Measurements from ENCODE around the gene CHFR.
A peak's percentile ranks its signal among the peaks of the same experiment; 100 is the strongest.
"Not testable (repeated sequence)": the region's sequence is repeated elsewhere in the genome, so short reads cannot be mapped to it uniquely, and the experiment has no call there.

The CHFR gene

GRCh38 chr12:132791940-132792339 lies 95.5 kb downstream of the CHFR start:
- H3K27me3 Mint-ChIP-seq; DNase-seq (ENCODE audit: low spot score in 2 of 2); H3K4me1 Mint-ChIP-seq; H3K27ac Mint-ChIP-seq (ENCODE audit: low read depth); H3K4me3 Mint-ChIP-seq; ATAC-seq (replicated peaks; ENCODE audit: extremely low read depth, poor library complexity, severe bottlenecking); H3K9me3 Mint-ChIP-seq: not testable (repeated sequence)
- H3K36me3 Mint-ChIP-seq (ENCODE audit: insufficient read depth) = peaks cover 38% of the 10 kb centered on the region

- peaks cover 23% of the 10 kb centered on the region for H3K36me3 Mint-ChIP-seq (ENCODE audit: insufficient read depth)
- DNase-seq (ENCODE audit: low spot score in 2 of 2) = no peak
These were observed 98.3 kb downstream of the CHFR start for GRCh38 chr12:132789099-132789471.

GRCh38 chr12:132788375-132789098 lies 98.9 kb downstream of the CHFR start:
- no peak overlapping the region for H3K4me3 Mint-ChIP-seq
- no peaks in the 10 kb centered on the region for H3K9me3 Mint-ChIP-seq
- peaks cover 8% of the 10 kb centered on the region for H3K4me1 Mint-ChIP-seq
- peaks cover 28% of the 10 kb centered on the region for H3K36me3 Mint-ChIP-seq (ENCODE audit: insufficient read depth)
- H3K27me3 Mint-ChIP-seq = no peaks in the 10 kb centered on the region
- DNase-seq (ENCODE audit: low spot score in 2 of 2) = no peak
- H3K27ac Mint-ChIP-seq (ENCODE audit: low read depth) = peak overlapping the region; percentile 81
- ATAC-seq (replicated peaks; ENCODE audit: extremely low read depth, poor library complexity, severe bottlenecking) = no peak

More at GRCh38 chr12:132789099-132789471, 98.3 kb downstream of the CHFR start:
- peak overlapping the region; percentile 81 for H3K27ac Mint-ChIP-seq (ENCODE audit: low read depth)
- H3K4me1 Mint-ChIP-seq = peaks cover 8% of the 10 kb centered on the region
- no peak for ATAC-seq (replicated peaks; ENCODE audit: extremely low read depth, poor library complexity, severe bottlenecking)
- H3K27me3 Mint-ChIP-seq = no peaks in the 10 kb centered on the region
- no peaks in the 10 kb centered on the region for H3K9me3 Mint-ChIP-seq
- no peak overlapping the region for H3K4me3 Mint-ChIP-seq

- no peaks in the 10 kb centered on the region for H3K9me3 Mint-ChIP-seq
- DNase-seq (ENCODE audit: low spot score in 2 of 2) = no peak
- no peak overlapping the region for H3K4me3 Mint-ChIP-seq
- H3K27ac Mint-ChIP-seq (ENCODE audit: low read depth) = peak overlapping the region; percentile 81
- no peak for ATAC-seq (replicated peaks; ENCODE audit: extremely low read depth, poor library complexity, severe bottlenecking)
- H3K4me1 Mint-ChIP-seq = peaks cover 8% of the 10 kb centered on the region
- H3K36me3 Mint-ChIP-seq (ENCODE audit: insufficient read depth) = peaks cover 30% of the 10 kb centered on the region
- H3K27me3 Mint-ChIP-seq = no peaks in the 10 kb centered on the region
These were observed 99.5 kb downstream of the CHFR start for GRCh38 chr12:132787877-132788276.

- Mint-ChIP-seq H3K9me3 (no peaks in the 10 kb centered on the region), H3K36me3 (ENCODE audit: insufficient read depth) (peaks cover 33% of the 10 kb centered on the region)
These were observed 101.2 kb downstream of the CHFR start for GRCh38 chr12:132786192-132786591.

GRCh38 chr12:132784580-132784979 lies 102.8 kb downstream of the CHFR start:
- H3K27ac Mint-ChIP-seq (ENCODE audit: low read depth) = peak overlapping the region; percentile 17
- H3K4me1 Mint-ChIP-seq = peaks cover 8% of the 10 kb centered on the region

More at GRCh38 chr12:132786192-132786591, 101.2 kb downstream of the CHFR start:
- no peak overlapping the region for H3K4me3 Mint-ChIP-seq
- peak; percentile 14 for ATAC-seq (replicated peaks; ENCODE audit: extremely low read depth, poor library complexity, severe bottlenecking)
- peaks cover 8% of the 10 kb centered on the region for H3K4me1 Mint-ChIP-seq
- no peak overlapping the region for H3K27ac Mint-ChIP-seq (ENCODE audit: low read depth)
- no peaks in the 10 kb centered on the region for H3K27me3 Mint-ChIP-seq
- DNase-seq (ENCODE audit: low spot score in 2 of 2) = no peak

GRCh38 chr12:132783917-132784531 lies 103.4 kb downstream of the CHFR start:
- no peak for ATAC-seq (replicated peaks; ENCODE audit: extremely low read depth, poor library complexity, severe bottlenecking)

More at GRCh38 chr12:132784580-132784979, 102.8 kb downstream of the CHFR start:
- no peaks in the 10 kb centered on the region for H3K27me3 Mint-ChIP-seq
- DNase-seq (ENCODE audit: low spot score in 2 of 2) (no peak), ATAC-seq (replicated peaks; ENCODE audit: extremely low read depth, poor library complexity, severe bottlenecking) (no peak)
- H3K4me3 Mint-ChIP-seq = no peak overlapping the region
- H3K36me3 Mint-ChIP-seq (ENCODE audit: insufficient read depth) = peaks cover 30% of the 10 kb centered on the region
- H3K9me3 Mint-ChIP-seq = no peaks in the 10 kb centered on the region

More at GRCh38 chr12:132783917-132784531, 103.4 kb downstream of the CHFR start:
- Mint-ChIP-seq H3K9me3 (no peaks in the 10 kb centered on the region), H3K27me3 (no peaks in the 10 kb centered on the region), H3K27ac (ENCODE audit: low read depth) (no peak overlapping the region), H3K4me3 (no peak overlapping the region), H3K4me1 (peaks cover 8% of the 10 kb centered on the region), H3K36me3 (ENCODE audit: insufficient read depth) (peaks cover 30% of the 10 kb centered on the region)
- no peak for DNase-seq (ENCODE audit: low spot score in 2 of 2)

Data from central memory CD8-positive, alpha-beta T cell (primary cell).